HT1080 (cell line): Measurements from ENCODE around the gene PRND. TPM values are rescaled to one million over a fixed set of nuclear protein-coding genes. Genes with fewer than 3 reads are reported as not detected.
"Not testable (repeated sequence)": the region's sequence is repeated elsewhere in the genome, so short reads cannot be mapped to it uniquely, and the experiment has no call there.

Source experiments
- DNase-seq: peaks from one replicate; pipeline ENCODE4 v3.0.0-alpha.2; 2015; ENCODE audit warnings: low read depth
- total RNA-seq: library from RNA; depleted of rRNA; stranded (reverse); fragments of >200 nt; shearing (Covaris generic); gene quantifications from 2 replicates; pipeline ENCODE4 v1.2.3, GENCODE V29; 2014

The PRND gene
- total RNA-seq, 1 experiment from 2014 or later = 0.18 TPM

DNA sequence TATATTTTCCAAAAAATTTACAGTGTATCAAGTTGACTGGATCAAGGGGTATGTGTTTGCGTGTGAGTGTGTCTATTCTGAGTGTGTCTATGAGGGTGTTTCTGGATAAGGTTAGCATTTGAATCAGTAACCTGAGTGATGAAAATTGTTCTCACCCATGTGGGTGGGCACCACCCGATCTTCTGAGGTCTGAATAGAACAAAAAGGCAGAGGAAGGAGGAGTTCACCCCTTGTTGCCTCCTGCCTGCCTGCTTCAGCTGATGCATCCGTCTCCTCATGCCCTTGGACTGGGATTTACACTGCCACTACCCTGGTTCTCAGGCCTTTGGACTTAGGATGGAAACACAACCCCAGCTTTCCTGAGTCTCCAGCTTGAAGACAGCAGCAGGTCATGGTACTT lies 13.7 kb upstream of the PRND start:
- DNase-seq = no peak

GRCh38 chr20:4708856-4709255 lies 12.9 kb upstream of the PRND start:
- no peak for DNase-seq

DNA sequence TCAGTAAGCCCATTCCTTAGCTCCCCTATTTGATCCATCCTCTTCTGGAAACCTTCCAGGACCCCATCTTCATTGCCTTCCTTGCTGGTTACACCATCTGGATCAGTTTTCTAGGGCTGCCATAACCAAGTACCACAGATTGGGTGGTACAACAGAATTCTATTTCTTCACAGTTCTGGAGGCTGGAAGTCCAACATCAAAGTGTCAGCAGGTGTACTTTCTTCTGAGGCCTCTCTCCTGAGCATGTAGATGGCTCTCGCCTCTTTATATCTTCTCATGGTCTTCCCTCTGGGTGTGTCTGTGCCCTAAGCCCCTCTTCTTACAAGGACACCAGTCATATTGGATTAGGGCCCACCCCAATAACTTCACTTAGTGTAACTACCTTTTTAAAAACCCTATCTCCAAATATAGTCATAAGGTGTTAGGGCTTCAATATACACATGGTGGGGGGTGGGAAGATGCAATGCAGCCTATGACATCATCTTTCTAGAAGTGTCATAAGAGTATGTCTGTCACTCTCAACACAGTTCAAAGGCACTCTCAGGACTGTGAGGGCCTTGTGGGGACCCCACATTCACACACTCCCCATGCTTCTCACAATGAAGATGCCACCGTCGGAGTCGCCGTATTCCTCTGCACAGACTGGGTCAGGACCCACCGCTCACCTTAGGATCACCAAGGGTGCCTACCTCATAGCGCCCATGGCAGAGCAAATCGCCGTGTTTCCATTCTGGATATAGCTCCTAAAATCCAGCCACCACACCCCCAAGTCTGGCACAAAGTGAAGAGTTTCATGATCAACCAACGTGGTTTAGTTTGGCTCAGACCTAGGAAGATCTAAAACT lies 12.2 kb upstream of the PRND start:
- DNase-seq = no peak

DNA sequence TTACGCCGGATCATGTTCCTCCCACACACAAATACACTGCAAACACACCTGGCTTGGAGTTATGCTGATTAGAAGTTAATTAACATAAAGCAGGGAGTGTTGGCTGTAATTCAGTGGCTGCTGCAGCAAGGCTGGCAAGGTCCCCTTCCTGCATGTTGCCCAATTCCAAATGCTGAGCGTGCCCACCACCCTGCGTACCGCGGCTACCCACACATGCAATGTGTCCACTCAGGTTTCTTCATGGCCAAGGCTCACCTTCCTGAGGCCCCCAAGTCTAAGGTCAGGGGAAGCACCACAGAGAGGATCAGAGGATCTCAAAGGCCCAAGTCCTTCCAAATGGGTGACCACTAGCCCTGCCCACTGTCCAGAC lies 11.6 kb upstream of the PRND start:
- no peak for DNase-seq

- DNase-seq = no peak
Observed at GRCh38 chr20:4711511-4711910, 10.2 kb upstream of the PRND start.

GRCh38 chr20:4713401-4713800 lies 8.3 kb upstream of the PRND start:
- peak; percentile 90 for DNase-seq

DNA sequence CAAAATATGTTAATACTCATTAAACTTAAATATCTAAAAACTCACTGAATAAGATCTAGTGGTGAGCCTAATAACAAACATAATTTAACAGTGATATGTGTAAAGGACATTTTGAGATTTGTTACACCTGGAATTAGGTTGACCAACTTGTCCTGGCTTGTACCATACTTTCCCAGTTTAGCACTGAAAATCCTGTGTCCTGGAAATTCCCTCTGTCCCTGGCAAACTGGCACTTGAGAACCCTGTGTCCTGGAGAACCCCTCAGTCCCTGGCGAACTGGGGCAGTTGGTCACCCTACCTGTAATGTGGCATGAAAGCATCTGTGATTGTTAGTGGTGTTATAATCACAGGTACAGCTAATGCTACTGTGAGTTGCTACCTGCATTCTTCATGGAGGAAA lies 6.9 kb upstream of the PRND start:
- no peak for DNase-seq

DNA sequence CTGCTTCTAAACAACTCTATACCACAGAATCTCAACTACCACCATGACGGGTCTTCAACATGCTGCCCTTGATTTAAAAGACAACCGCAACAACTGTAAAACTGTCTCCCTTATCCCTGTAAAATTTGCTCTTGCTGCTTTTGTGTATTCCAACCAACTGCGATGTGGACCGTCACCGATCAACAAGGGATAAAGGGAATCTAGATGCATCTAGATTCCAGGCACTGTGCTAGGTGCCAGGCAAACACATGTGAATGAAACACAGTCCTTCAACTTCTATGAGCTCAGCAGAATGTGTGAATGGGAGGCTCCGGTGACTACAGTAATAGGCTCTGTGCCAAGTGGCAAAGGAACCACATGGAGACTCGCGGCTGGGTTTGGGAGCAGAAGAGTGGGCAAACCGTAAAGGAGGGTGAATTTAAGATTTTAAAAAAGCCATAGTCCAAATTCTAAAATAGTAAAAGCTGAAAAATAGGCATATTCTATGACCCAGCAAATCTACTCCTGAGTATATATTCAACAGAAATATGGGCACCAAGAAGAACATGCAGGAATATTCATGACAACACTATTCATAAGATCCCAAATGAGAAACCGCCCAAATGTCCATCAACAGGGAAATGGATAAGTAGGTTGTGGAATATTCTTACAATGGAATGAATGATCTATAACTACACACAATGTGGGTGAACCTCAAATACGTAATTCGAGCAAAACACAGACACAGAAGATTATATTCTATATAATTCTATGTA lies 3.7 kb upstream of the PRND start:
- DNase-seq = no peak

DNA sequence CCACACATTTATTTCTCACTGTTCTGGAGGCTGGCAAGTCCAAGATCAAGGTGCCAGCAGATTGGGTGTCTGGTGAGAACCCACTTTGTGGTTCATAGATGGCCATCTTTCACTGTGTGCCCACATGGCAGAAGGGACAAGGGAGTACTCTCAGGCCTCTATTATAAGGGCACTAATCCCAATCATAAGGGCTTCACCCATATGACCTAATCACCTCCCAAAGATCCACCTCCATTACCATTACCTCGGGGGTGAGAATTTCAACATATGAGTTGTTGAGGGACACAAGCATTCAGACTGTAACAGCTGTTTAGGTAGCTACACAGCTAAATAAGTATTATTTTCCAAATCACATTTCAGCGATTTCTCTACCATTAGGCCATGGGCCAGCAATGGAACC lies 2.5 kb upstream of the PRND start:
- no peak for DNase-seq

DNA sequence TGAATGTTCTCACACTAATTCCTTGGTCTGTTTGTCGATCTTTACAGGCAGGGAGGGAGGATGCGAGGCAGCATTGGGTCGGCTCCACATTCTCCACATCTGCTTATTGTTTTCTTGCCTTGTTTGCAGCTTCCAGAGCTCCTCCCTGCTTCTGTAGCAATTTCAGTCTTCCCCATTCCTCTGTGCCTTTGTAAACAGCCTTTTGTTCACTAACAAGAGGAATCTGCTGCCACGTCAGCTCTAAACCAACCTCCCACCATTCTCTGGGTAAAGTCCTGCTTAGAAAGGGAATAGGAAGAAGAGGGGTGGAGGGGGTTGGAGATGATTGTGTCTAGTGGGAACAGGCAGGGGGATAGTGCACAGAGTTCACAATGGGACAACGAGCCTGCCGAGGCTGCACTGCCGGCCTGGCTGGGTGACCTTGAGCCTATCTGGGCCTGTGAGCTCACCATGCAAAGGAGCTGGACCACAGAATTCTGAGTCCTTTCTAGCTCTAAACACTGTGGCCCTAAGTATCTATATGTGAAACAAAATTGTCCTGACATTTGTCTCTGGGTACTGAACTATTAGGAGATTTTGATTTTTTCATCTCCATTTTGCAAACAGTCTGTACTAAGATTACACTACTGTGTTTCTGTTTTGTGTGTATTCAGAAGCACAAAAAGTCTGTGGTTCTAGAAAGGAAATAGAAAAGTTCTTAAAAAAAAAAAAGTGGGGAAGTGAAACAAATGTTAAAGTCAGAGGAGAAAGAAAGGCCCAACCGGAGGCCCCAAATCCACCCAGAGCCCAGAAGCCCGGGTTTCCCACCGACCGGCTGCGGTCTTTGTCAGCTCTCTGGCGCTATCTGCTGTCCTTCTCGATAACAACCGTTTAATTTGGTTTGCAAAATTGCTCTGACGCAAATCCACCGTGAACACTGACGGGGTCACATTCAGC lies 1.4 kb upstream of the PRND start:
- peak; percentile 64 for DNase-seq

GRCh38 chr20:4720977-4721349 lies 746 bp upstream of the PRND start:
- DNase-seq = no peak

- DNase-seq = no peak
Observed at GRCh38 chr20:4722571-4722970, 862 bp downstream of the PRND start.

DNA sequence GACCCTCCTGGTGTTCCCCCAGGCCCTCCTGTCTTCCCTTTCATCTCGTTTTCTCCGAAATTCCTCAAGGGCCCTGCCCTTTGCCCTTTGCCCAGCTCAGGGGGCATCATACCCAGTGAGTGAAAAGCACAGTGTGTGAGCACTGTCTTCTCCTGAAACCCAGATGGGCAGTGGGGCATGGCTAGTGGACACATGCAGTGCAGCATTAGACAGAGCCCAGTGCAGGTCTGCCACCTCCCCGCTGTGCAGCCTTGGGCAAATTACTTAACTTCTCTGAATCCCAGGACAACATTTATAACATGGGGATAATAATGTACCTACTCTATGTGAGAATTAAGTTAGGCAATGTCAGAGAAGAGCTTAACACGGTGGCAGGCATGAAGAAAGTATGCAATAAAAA lies 1.3 kb downstream of the PRND start:
- no peak for DNase-seq

DNA sequence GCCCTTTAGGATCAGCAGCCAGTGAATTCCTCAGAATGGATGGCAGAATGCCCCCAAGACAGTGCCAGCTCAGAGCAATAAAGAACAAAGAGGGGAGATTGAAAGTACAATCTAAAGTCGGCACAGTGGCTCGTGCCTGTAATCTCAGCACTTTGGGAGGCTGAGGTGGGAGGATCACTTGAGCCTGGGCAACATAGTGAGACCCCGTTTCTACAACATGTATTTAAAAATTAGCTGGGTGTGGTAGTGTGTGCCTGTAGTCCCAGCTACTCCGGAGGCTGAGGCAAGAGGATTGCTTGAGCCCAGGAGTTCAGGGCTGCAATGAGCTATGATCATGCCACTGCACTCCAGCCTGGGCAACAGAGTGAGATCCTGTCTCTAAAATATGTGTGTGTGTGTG lies 1.8 kb downstream of the PRND start:
- DNase-seq = not testable (repeated sequence)

GRCh38 chr20:4724459-4725262 lies 3.0 kb downstream of the PRND start:
- DNase-seq = no peak

GRCh38 chr20:4725263-4725550 lies 3.5 kb downstream of the PRND start:
- DNase-seq = no peak

GRCh38 chr20:4726710-4727397 lies 5.1 kb downstream of the PRND start:
- peak; percentile 20 for DNase-seq

DNA sequence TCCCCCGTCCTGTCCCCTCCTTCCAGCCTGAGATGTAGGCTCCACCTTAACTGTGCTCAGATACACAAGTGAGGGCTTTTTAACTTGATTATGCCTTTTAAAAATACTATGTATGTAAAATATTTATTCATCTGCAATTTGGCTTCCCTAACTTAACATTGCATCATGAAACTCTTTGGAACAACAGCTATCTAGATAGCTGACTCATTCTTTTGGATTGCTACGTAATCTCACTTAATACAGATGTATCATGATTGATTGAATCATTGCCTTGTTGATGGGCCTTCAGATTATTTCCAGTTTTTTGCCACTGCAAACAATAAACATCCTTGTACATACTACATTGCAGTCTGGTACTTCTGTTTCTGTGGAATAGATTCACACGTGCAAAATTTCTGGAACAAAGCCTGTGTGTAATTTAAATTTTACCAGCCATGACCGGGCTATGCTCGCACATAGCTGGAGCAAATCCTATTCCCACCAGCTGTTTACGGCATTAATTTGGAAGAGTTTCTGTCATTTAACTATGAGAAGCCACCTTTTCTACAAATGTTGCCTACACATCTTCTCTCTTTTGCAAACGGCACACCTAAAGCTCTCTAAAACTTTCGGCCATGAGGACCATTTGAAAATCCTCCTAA lies 6.5 kb downstream of the PRND start:
- no peak for DNase-seq

DNA sequence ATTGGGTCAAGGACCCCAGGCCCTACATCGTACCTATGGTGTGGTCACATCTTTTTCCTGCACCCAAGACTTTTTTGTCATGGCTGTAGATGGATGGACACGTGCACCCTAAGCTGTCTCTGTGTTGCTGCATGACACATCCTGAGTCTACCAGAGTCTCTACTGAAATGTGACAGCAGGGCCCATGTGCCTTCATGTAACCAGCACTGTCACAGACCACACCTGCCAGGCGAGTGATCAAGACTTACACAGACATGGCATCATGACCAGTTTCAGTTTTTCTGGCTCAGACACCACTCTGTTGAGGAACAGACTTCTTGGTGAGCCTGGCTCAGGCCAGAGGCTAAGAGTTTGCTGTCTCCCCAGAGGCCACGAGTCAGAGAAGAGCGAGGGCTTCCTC lies 7.6 kb downstream of the PRND start:
- no peak for DNase-seq

DNA sequence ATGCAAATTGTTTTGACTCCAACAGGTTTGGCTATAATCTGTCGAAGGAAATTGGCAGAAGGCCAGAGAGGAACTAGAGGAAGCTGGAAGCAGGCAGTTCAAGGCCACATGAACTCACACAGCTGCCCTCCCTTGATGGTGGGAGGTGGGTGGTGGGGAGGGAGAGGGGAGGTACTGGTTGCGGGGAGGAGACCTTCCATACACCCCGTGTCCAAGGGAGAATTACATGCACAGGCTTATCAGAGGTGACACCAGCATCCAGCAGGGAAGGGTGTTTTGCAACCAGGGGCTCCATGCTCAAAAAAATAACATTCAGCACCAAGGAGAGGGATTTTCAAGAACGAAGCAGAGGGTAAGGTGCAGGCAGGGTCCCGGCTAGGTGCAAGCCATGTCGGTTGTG lies 9.1 kb downstream of the PRND start:
- DNase-seq = no peak
